Ishikawa (cell line): ENCODE results near the gene PIEZO1.

ENCODE experiments used
- CEBPB ChIP-seq: IDR thresholded peaks from 2 replicates; pipeline ENCODE4 v1.6.1; 2012
- CREB1 ChIP-seq: IDR thresholded peaks from 2 replicates; pipeline ENCODE4 v1.6.1; 2012; ENCODE audit warnings: low read depth
- EGR1 ChIP-seq: IDR thresholded peaks from 2 replicates; pipeline ENCODE4 v1.6.1; 2012
- EP300 ChIP-seq: IDR thresholded peaks from 2 replicates; pipeline ENCODE4 v1.6.1; 2012; ENCODE audit warnings: borderline replicate concordance
- FOXM1 ChIP-seq: IDR thresholded peaks from 2 replicates; pipeline ENCODE4 v1.6.1; 2012; ENCODE audit warnings: low read depth, borderline replicate concordance
- MAX ChIP-seq: IDR thresholded peaks from 2 replicates; pipeline ENCODE4 v1.6.1; 2012
- NFIC ChIP-seq: IDR thresholded peaks from 2 replicates; pipeline ENCODE4 v1.6.1; 2012
- RAD21 ChIP-seq: IDR thresholded peaks from 2 replicates; pipeline ENCODE4 v1.6.1; 2012; ENCODE audit warnings: low read depth
- REST ChIP-seq: IDR thresholded peaks from 2 replicates; pipeline ENCODE4 v1.6.1; 2012; ENCODE audit warnings: low read depth, mild to moderate bottlenecking
- TAF1 ChIP-seq: IDR thresholded peaks from 2 replicates; pipeline ENCODE4 v1.6.1; 2012; ENCODE audit warnings: low read depth, mild to moderate bottlenecking
- TCF12 ChIP-seq: IDR thresholded peaks from 2 replicates; pipeline ENCODE4 v1.6.1; 2012; ENCODE audit warnings: low read depth
- TEAD4 ChIP-seq: IDR thresholded peaks from 2 replicates; pipeline ENCODE4 v1.6.1; 2012
- YY1 ChIP-seq: IDR thresholded peaks from 2 replicates; pipeline ENCODE4 v1.6.1; 2012; ENCODE audit warnings: low read depth
- ZBTB7A ChIP-seq: IDR thresholded peaks from 2 replicates; pipeline ENCODE4 v1.6.1; 2012; ENCODE audit warnings: low read depth
- TF ChIP-seq, protein P1 (sequence below): IDR thresholded peaks from 2 replicates; pipeline ENCODE4 v1.6.1; 2012

The PIEZO1 gene

DNA sequence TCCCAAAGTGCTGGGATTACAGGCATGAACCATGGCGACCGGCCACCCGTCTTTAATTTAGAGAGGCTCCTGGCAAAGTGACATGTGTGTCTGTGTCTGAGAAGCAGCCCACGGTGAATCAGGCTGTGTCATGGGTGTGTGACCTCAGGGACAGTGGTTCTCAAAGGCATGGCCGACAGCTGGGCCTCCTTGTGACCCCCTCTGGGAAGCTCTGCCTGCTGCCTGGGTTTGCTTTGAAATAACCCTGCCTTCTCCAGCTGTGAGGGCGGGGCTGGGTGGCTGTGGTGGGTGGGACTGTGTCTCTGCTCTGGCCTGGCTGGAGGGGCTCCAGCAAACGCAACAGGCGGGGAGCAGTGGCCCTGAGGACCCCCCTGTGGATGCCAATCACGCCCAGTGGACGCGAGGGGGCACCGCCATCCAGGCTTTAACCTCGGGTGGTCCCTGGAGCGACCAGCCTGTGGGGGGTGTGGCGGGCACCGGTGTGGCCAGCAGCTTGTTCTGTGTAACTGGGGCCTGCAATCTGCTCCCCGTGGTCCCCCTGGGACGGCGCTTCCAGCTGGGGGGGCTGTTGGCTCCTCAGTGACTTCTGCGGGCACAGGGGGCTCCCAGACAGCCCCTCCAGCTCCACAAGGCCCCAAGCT, 35.5 kb upstream of the PIEZO1 start:
- TF ChIP-seq YY1: no peak
- TF ChIP-seq REST: no peak
- no peak for TF ChIP-seq CREB1
- no peak for TF ChIP-seq FOXM1
- TF ChIP-seq EP300: no peak
- TF ChIP-seq TEAD4: no peak
- TF ChIP-seq ZBTB7A: no peak

DNA sequence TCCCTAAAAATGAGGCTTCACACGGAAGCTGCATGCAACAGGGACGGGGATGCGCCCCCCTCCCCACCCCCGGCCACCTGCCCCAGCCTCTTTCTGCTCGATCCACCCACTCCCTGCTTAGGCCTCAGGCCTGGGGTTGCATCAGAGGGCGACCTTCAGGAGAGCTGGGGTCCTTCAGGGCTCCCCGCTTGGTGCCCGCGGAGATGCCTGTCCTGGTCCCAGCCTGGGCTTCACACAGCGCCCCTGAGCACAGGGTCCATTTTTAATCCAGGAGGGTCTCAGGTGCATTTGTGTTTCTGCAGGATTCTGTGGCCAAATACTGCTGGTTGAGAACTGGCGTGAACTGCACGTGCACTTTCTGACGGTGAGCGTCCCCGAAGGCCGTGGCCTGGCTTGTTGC, 34.1 kb upstream of the PIEZO1 start:
- TF ChIP-seq EP300 (no peak), EGR1 (no peak), TCF12 (no peak), TEAD4 (no peak), RAD21 (no peak), TAF1 (no peak), CREB1 (no peak), CEBPB (no peak), NFIC (no peak), REST (no peak), FOXM1 (no peak), YY1 (no peak), MAX (no peak), ZBTB7A (no peak)
- TF ChIP-seq, protein P1, sequence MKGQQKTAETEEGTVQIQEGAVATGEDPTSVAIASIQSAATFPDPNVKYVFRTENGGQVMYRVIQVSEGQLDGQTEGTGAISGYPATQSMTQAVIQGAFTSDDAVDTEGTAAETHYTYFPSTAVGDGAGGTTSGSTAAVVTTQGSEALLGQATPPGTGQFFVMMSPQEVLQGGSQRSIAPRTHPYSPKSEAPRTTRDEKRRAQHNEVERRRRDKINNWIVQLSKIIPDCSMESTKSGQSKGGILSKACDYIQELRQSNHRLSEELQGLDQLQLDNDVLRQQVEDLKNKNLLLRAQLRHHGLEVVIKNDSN: no peak

DNA sequence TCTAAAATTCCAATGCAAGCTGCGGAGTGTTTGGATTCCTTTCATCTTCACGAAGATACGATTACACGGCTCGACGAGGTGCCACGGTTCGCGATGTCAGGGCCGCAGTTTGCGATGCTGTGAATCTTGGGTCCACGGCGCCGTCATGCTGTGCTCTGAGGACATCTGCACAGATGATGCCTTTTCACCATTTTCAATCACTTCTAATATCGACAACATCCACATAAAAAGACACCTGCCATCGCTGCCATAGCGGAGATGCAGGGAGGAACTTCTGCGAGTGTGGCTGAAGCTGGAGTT, 33.5 kb upstream of the PIEZO1 start:
- no peak for TF ChIP-seq TAF1
- no peak for TF ChIP-seq CEBPB
- TF ChIP-seq NFIC: no peak
- TF ChIP-seq EGR1: no peak
- no peak for TF ChIP-seq RAD21
- TF ChIP-seq REST: no peak
- TF ChIP-seq ZBTB7A: no peak
- no peak for TF ChIP-seq TEAD4
- TF ChIP-seq FOXM1: no peak
- TF ChIP-seq EP300: no peak
- TF ChIP-seq TCF12: no peak
- TF ChIP-seq, protein P1: no peak
- TF ChIP-seq YY1: no peak
- TF ChIP-seq CREB1: no peak
- no peak for TF ChIP-seq MAX

DNA sequence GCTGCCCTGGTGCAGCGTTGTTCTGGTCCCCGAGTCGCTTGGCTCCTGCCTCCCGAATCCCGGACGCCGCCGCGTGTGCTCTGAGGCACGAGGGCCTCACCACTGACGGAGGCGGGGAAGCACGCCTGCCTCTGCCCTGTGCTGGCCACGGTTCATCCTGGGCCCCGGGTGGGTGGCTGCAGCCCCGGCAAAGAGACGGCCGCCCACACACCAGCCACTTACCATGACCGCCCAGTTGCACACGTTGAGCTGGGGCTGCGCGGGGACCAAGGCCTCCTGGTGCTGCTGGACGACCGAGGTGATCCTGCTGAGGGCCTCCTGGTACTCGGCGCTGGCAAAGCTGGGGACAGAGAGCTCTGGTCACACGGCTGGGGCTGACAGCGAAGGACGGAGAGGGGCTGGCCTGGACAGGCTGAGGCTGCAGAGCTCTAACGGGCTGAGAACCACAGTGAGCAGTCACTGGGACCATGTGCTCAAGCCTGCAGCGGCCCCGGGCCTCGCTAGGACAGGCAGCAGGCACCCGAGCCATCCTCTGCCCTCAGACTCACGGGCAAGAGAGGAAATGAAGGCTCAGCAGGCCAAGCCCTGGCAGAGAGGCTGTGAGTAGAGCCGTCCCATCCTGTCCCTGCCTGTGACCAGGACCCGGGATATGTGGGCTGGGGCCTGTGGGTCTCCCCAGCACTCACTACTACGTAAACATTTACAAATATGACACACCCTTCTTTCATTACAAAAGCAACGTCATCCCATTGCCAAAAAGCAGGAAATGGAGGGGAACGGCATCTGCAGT, 33.0 kb upstream of the PIEZO1 start:
- TF ChIP-seq EP300: no peak
- no peak for TF ChIP-seq FOXM1
- no peak for TF ChIP-seq REST
- no peak for TF ChIP-seq TAF1
- no peak for TF ChIP-seq ZBTB7A
- TF ChIP-seq CREB1: no peak
- TF ChIP-seq RAD21: no peak
